Mesodermal cell (in vitro differentiated cells): ENCODE results near the gene CAMK1G.

Experiments
- H3K27ac ChIP-seq: 2 replicates; pipeline ENCODE4 v1.7.0; 2013; ENCODE audit warnings: mild to moderate bottlenecking, low read depth, low read length, moderate library complexity; ENCODE audit not compliant: severe bottlenecking
- H3K36me3 ChIP-seq: 2 replicates; pipeline ENCODE4 v1.7.1; 2013; ENCODE audit warnings: mild to moderate bottlenecking, low read length, moderate library complexity; ENCODE audit not compliant: control insufficient read depth, insufficient read depth
- H3K4me1 ChIP-seq: one replicate; pipeline ENCODE4 v1.7.1; 2013; ENCODE audit warnings: mild to moderate bottlenecking, low read length; ENCODE audit not compliant: insufficient read depth, control insufficient read depth, poor library complexity, severe bottlenecking
- H3K4me3 ChIP-seq: 2 replicates; pipeline ENCODE4 v1.7.0; 2013; ENCODE audit warnings: low read length, control low read depth, mild to moderate bottlenecking; ENCODE audit not compliant: insufficient read depth, poor library complexity, severe bottlenecking; ENCODE audit errors: extremely low read depth
- H3K9me3 ChIP-seq: 2 replicates; pipeline ENCODE4 v1.7.1; 2013; ENCODE audit warnings: mild to moderate bottlenecking, low read length, moderate library complexity; ENCODE audit not compliant: control insufficient read depth
- WGBS, 2 experiments: methylation state at CpG; one replicate each; pipeline ENCODE4 v1.1.5; 2013; ENCODE audit warnings: missing lambda C conversion rate in 2 of 2; ENCODE audit not compliant: insufficient coverage in 2 of 2; 5-methylcytosine and 5-hydroxymethylcytosine counted together

Gene CAMK1G

GRCh38 chr1:209652873-209653401 is 69.4 kb downstream of the CAMK1G start:
- H3K4me3 ChIP-seq: no peak overlapping the region
- no peaks in the 10 kb centered on the region for H3K36me3 ChIP-seq
- peaks cover 8% of the 10 kb centered on the region for H3K4me1 ChIP-seq
- no peak overlapping the region for H3K27ac ChIP-seq
- WGBS, 2 experiments: 77% methylated on average over 2 of the region's 3 CpGs; no CpG with 5 or more reads in 1 of the 2 experiments
- no peaks in the 10 kb centered on the region for H3K9me3 ChIP-seq

GRCh38 chr1:209653915-209654351 is 70.4 kb downstream of the CAMK1G start:
- Histone ChIP-seq H3K4me3 (no peak overlapping the region), H3K27ac (no peak overlapping the region), H3K36me3 (no peaks in the 10 kb centered on the region), H3K4me1 (peaks cover 8% of the 10 kb centered on the region), H3K9me3 (no peaks in the 10 kb centered on the region)
- WGBS, 2 experiments: 90 to 94% methylated on average over 5 of the region's 7 CpGs

- no peaks in the 10 kb centered on the region for H3K9me3 ChIP-seq
- whole genome bisulfite sequencing, 2 experiments: 85 to 91% methylated on average over 3 to 5 of the region's 9 CpGs
- H3K27ac ChIP-seq: no peak overlapping the region
- peaks cover 8% of the 10 kb centered on the region for H3K4me1 ChIP-seq
- no peak overlapping the region for H3K4me3 ChIP-seq
- H3K36me3 ChIP-seq: no peaks in the 10 kb centered on the region
Measured at GRCh38 chr1:209655411-209656231, 72.1 kb downstream of the CAMK1G start.

- Histone ChIP-seq H3K4me3 (no peak overlapping the region), H3K36me3 (no peaks in the 10 kb centered on the region), H3K27ac (no peak overlapping the region), H3K9me3 (no peaks in the 10 kb centered on the region), H3K4me1 (peaks cover 3% of the 10 kb centered on the region)
- WGBS, 2 experiments: 75 to 94% methylated on average over 5 to 7 of the region's 9 CpGs
Measured at GRCh38 chr1:209657140-209657879, 73.8 kb downstream of the CAMK1G start.

- H3K36me3 ChIP-seq: no peaks in the 10 kb centered on the region
- H3K4me3 ChIP-seq: no peak overlapping the region
- no CpG with 5 or more reads among the region's 5 CpGs for WGBS, 2 experiments
- no peaks in the 10 kb centered on the region for H3K9me3 ChIP-seq
- H3K27ac ChIP-seq: no peak overlapping the region
- peaks cover 3% of the 10 kb centered on the region for H3K4me1 ChIP-seq
Measured at GRCh38 chr1:209657918-209658317, 74.4 kb downstream of the CAMK1G start.

GRCh38 chr1:209659909-209660308 is 76.4 kb downstream of the CAMK1G start:
- Histone ChIP-seq H3K4me1 (peaks cover 3% of the 10 kb centered on the region), H3K27ac (no peak overlapping the region), H3K9me3 (no peaks in the 10 kb centered on the region), H3K36me3 (no peaks in the 10 kb centered on the region), H3K4me3 (no peak overlapping the region)
- 63% methylated on average over 3 of the region's 5 CpGs; no CpG with 5 or more reads in 1 of the 2 experiments for WGBS, 2 experiments

- Histone ChIP-seq H3K4me3 (no peak overlapping the region), H3K36me3 (no peaks in the 10 kb centered on the region), H3K27ac (no peak overlapping the region), H3K9me3 (no peaks in the 10 kb centered on the region), H3K4me1 (peaks cover 3% of the 10 kb centered on the region)
- 100% methylated on average over 1 of the region's 1 CpG for WGBS, 2 experiments
Measured at GRCh38 chr1:209661071-209661470, 77.6 kb downstream of the CAMK1G start.

- Histone ChIP-seq H3K4me3 (no peak overlapping the region), H3K9me3 (no peaks in the 10 kb centered on the region), H3K36me3 (no peaks in the 10 kb centered on the region), H3K27ac (no peak overlapping the region), H3K4me1 (no peaks in the 10 kb centered on the region)
- 90 to 96% methylated on average over 2 to 3 of the region's 3 CpGs for WGBS, 2 experiments
Measured at GRCh38 chr1:209662879-209663327, 79.4 kb downstream of the CAMK1G start.
